SU-DHL-6 (cell line): ENCODE results near the gene SHF.

ENCODE experiments used
- H2AFZ ChIP-seq: fragments of 200-600 bp; sonication (generic); 2 replicates; pipeline ENCODE4 v1.6.1; 2014; ENCODE audit warnings: low read depth, mild to moderate bottlenecking, moderate library complexity, mixed read lengths, antibody characterized with exemption, low read length; ENCODE audit not compliant: severe bottlenecking
- H3F3A ChIP-seq: fragments of 200-600 bp; shearing (Covaris generic); 2 replicates; pipeline ENCODE4 v1.6.0; 2016; ENCODE audit warnings: antibody characterized with exemption, mild to moderate bottlenecking; ENCODE audit not compliant: insufficient read depth
- H3K27ac ChIP-seq: fragments of 200-600 bp; sonication (generic); 2 replicates; pipeline ENCODE4 v1.5.1; 2016; ENCODE audit warnings: low read depth, mild to moderate bottlenecking, low read length, moderate library complexity, mixed read lengths
- H3K27me3 ChIP-seq: fragments of 200-600 bp; sonication (generic), shearing (Covaris generic); 2 replicates; pipeline ENCODE4 v1.6.0; 2014; ENCODE audit warnings: mild to moderate bottlenecking, low read length
- H3K36me3 ChIP-seq: fragments of 200-600 bp; sonication (generic); 2 replicates; pipeline ENCODE4 v1.6.1; 2014; ENCODE audit warnings: mild to moderate bottlenecking, low read length, mixed read lengths
- H3K4me2 ChIP-seq: fragments of 300-600, 200-600 bp; shearing (Covaris generic), sonication (generic); 2 replicates; pipeline ENCODE4 v1.6.0; 2014; ENCODE audit warnings: low read length, low read depth, mild to moderate bottlenecking; ENCODE audit not compliant: poor library complexity, severe bottlenecking
- H3K4me3 ChIP-seq: fragments of 200-600 bp; sonication (generic); 2 replicates; pipeline ENCODE4 v1.5.1; 2014; ENCODE audit warnings: antibody characterized with exemption, low read length, mild to moderate bottlenecking, mixed read lengths; ENCODE audit not compliant: insufficient read depth, poor library complexity, severe bottlenecking
- H3K79me2 ChIP-seq: fragments of 200-600 bp; sonication (generic); 2 replicates; pipeline ENCODE4 v1.6.1; 2014; ENCODE audit warnings: mild to moderate bottlenecking, low read length, moderate library complexity; ENCODE audit not compliant: insufficient read depth
- H3K9ac ChIP-seq: fragments of 200-600 bp; sonication (generic); 2 replicates; pipeline ENCODE4 v1.7.0; 2014; ENCODE audit warnings: mild to moderate bottlenecking, low read length
- H3K9me2 ChIP-seq: fragments of 200-600 bp; sonication (generic); replicated peaks from 2 replicates; pipeline ENCODE4 v1.6.1; 2014; ENCODE audit warnings: low read length; ENCODE audit not compliant: insufficient read depth
- H3K9me3 ChIP-seq: fragments of 200-600 bp; sonication (generic); 2 replicates; pipeline ENCODE4 v1.6.1; 2014; ENCODE audit warnings: low read length, mixed read lengths; ENCODE audit not compliant: insufficient read depth
- H4K20me1 ChIP-seq: fragments of 200-600 bp; sonication (generic); 2 replicates; pipeline ENCODE4 v1.6.1; 2014; ENCODE audit warnings: low read depth, mild to moderate bottlenecking, antibody characterized with exemption, low read length, moderate library complexity, mixed read lengths
- EZH2phosphoT487 ChIP-seq: fragments of 200-600 bp; sonication (generic), shearing (Covaris generic); conservative IDR thresholded peaks from 2 replicates; pipeline ENCODE4 v1.6.1; 2018; ENCODE audit warnings: mild to moderate bottlenecking, antibody characterized with exemption, low read length, moderate library complexity, mixed read lengths
- TF ChIP-seq, protein P1 (sequence below): fragments of 200-600 bp; sonication (generic); IDR thresholded peaks from one replicate; pipeline ENCODE4 v1.5.1; 2017; ENCODE audit warnings: antibody characterized with exemption, mild to moderate bottlenecking, low read length, moderate library complexity; ENCODE audit not compliant: insufficient read depth, poor library complexity, severe bottlenecking

The SHF gene

GRCh38 chr15:45198337-45199135 is 10.8 kb upstream of the SHF start:
- Histone ChIP-seq H3K4me3 (peak overlapping the region; percentile 61), H3K9me2 (no peaks in the 10 kb centered on the region), H3F3A (peaks cover 25% of the 10 kb centered on the region), H2AFZ (peak overlapping the region; percentile 99), H3K27ac (peak overlapping the region; percentile 78), H3K4me2 (peak overlapping the region; percentile 96), H3K36me3 (no peaks in the 10 kb centered on the region), H4K20me1 (no peaks in the 10 kb centered on the region), H3K27me3 (no peaks in the 10 kb centered on the region), H3K9ac (peak overlapping the region; percentile 63), H3K9me3 (no peaks in the 10 kb centered on the region), H3K79me2 (no peaks in the 10 kb centered on the region)
- no peak for TF ChIP-seq EZH2phosphoT487
- TF ChIP-seq, protein P1, sequence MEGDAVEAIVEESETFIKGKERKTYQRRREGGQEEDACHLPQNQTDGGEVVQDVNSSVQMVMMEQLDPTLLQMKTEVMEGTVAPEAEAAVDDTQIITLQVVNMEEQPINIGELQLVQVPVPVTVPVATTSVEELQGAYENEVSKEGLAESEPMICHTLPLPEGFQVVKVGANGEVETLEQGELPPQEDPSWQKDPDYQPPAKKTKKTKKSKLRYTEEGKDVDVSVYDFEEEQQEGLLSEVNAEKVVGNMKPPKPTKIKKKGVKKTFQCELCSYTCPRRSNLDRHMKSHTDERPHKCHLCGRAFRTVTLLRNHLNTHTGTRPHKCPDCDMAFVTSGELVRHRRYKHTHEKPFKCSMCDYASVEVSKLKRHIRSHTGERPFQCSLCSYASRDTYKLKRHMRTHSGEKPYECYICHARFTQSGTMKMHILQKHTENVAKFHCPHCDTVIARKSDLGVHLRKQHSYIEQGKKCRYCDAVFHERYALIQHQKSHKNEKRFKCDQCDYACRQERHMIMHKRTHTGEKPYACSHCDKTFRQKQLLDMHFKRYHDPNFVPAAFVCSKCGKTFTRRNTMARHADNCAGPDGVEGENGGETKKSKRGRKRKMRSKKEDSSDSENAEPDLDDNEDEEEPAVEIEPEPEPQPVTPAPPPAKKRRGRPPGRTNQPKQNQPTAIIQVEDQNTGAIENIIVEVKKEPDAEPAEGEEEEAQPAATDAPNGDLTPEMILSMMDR, result peak; percentile 83

DNA sequence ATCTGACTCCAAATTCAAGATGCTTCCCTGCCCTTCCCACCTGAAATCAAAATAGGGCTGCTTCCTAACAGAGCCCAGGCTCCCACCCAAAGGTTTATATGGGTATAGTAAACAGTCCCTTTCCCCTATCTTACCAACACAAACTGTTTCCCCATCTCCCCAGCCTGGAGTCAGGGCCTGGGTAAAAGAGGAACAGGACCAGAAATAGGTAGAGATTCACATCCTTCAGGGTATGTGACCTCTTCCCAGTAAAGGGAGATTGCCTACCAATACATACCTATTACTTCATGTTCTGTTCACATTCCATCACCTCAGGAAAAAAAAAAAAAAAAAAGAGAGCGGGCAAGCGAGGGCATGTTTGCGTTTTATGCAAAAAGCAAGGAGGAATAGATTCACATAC is 9.7 kb upstream of the SHF start:
- no peaks in the 10 kb centered on the region for H3K27me3 ChIP-seq
- H3K9ac ChIP-seq, result no peak overlapping the region
- H3K4me2 ChIP-seq, result peak overlapping the region; percentile 96
- H4K20me1 ChIP-seq, result no peaks in the 10 kb centered on the region
- H3K36me3 ChIP-seq, result no peaks in the 10 kb centered on the region
- peaks cover 25% of the 10 kb centered on the region for H3F3A ChIP-seq
- no peaks in the 10 kb centered on the region for H3K9me2 ChIP-seq
- peak overlapping the region; percentile 61 for H3K4me3 ChIP-seq
- no peak overlapping the region for H2AFZ ChIP-seq
- TF ChIP-seq, protein P1, result no peak
- TF ChIP-seq EZH2phosphoT487, result no peak
- H3K27ac ChIP-seq, result no peak overlapping the region
- no peaks in the 10 kb centered on the region for H3K9me3 ChIP-seq
- H3K79me2 ChIP-seq, result no peaks in the 10 kb centered on the region

DNA sequence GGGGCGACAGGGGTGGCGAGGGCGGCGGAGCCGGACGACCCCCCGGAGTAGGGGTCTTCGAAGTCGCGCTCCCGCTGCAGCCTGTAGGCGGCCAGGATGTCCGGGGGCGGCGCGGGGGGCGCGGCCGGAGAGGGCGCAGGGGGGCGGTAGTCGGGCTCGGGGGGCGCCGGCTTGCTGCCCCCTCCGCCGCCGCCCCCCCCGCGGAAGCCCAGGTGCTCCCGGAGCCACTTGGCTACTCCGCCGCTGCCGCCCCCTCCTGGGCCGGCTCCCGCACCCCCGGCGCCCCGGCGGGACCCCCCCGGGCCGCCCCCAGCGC is 230 bp downstream of the SHF start:
- Histone ChIP-seq H3K9me3 (no peaks in the 10 kb centered on the region), H3K9me2 (no peaks in the 10 kb centered on the region), H3F3A (no peaks in the 10 kb centered on the region), H2AFZ (no peak overlapping the region), H3K27me3 (no peaks in the 10 kb centered on the region), H3K4me3 (no peak overlapping the region), H4K20me1 (no peaks in the 10 kb centered on the region), H3K4me2 (peak overlapping the region; percentile 36), H3K79me2 (no peaks in the 10 kb centered on the region), H3K36me3 (no peaks in the 10 kb centered on the region), H3K27ac (no peak overlapping the region), H3K9ac (peak overlapping the region; percentile 16; the same call in 1 of the 2 replicates)
- TF ChIP-seq, protein P1, result no peak
- no peak for TF ChIP-seq EZH2phosphoT487
